Testis (tissue), 2 donors: ENCODE measurements around the gene ERICH2.

Experiments
- CTCF ChIP-seq, 3 experiments: fragments of 450-650 bp in 2 of 3; fragments of 200-600 bp in 1 of 3; sonication (generic) in 1 of 3; IDR thresholded peaks; one replicate each; pipeline ENCODE4 v1.5.1; 2016 to 2019; ENCODE audit warnings: antibody characterized with exemption in 3 of 3, mild to moderate bottlenecking in 2 of 3, moderate library complexity in 1 of 3
- POLR2A ChIP-seq: fragments of 450-650 bp; IDR thresholded peaks from one replicate; pipeline ENCODE4 v1.6.1; 2017; ENCODE audit warnings: antibody characterized with exemption, mild to moderate bottlenecking, moderate library complexity

- TF ChIP-seq POLR2A: no peak
- TF ChIP-seq CTCF (IDR thresholded peaks at IDR 0.05): no peak
Measured at GRCh38 chr2:170779304-170779703, 9.1 kb downstream of the ERICH2 start.
